Umbilical cord (tissue), 2 donors: ENCODE results near the gene RRP1. TPM values are rescaled to one million over a fixed set of nuclear protein-coding genes. Genes with fewer than 3 reads are reported as not detected.
A peak's percentile ranks its signal among the peaks of the same experiment; 100 is the strongest.
"Not testable (repeated sequence)": the region's sequence is repeated elsewhere in the genome, so short reads cannot be mapped to it uniquely, and the experiment has no call there.

Source experiments
- DNase-seq: peaks from one replicate; pipeline ENCODE4 v3.0.0-alpha.2; 2015; ENCODE audit warnings: low spot score
- total RNA-seq: library from RNA; depleted of rRNA; stranded (reverse); fragments of >200 nt; gene quantifications from one replicate; pipeline ENCODE4 v1.2.3, GENCODE V29; 2014; ENCODE audit warnings: low replicate concordance; ENCODE audit not compliant: insufficient read depth

RRP1 gene
- total RNA-seq, 1 donor from 2014 or later = 12.3 TPM

- DNase-seq = no peak
Observed at GRCh38 chr21:43815991-43816390, 26.6 kb downstream of the RRP1 start.

- no peak for DNase-seq
Observed at GRCh38 chr21:43816611-43817071, 27.3 kb downstream of the RRP1 start.

- no peak for DNase-seq
Observed at GRCh38 chr21:43817157-43818086, 28.0 kb downstream of the RRP1 start.

- DNase-seq = no peak
Observed at GRCh38 chr21:43818685-43819084, 29.3 kb downstream of the RRP1 start.

GRCh38 chr21:43819511-43820405 is 30.4 kb downstream of the RRP1 start:
- DNase-seq = no peak

GRCh38 chr21:43820466-43820865 is 31.1 kb downstream of the RRP1 start:
- no peak for DNase-seq

GRCh38 chr21:43822166-43822565 is 32.8 kb downstream of the RRP1 start:
- DNase-seq = not testable (repeated sequence)

GRCh38 chr21:43822741-43823140 is 33.4 kb downstream of the RRP1 start:
- DNase-seq = not testable (repeated sequence)

- DNase-seq = peak; percentile 41
Observed at GRCh38 chr21:43824333-43825241, 35.2 kb downstream of the RRP1 start.

- no peak for DNase-seq
Observed at GRCh38 chr21:43825242-43825935, 36.0 kb downstream of the RRP1 start.

GRCh38 chr21:43825936-43826622 is 36.7 kb downstream of the RRP1 start:
- no peak for DNase-seq

GRCh38 chr21:43826623-43826974 is 37.2 kb downstream of the RRP1 start:
- DNase-seq = no peak

GRCh38 chr21:43827015-43827611 is 37.7 kb downstream of the RRP1 start:
- DNase-seq = peak; percentile 27

GRCh38 chr21:43829161-43829560 is 39.8 kb downstream of the RRP1 start:
- DNase-seq = no peak

- DNase-seq = no peak
Observed at GRCh38 chr21:43829575-43830119, 40.3 kb downstream of the RRP1 start.

GRCh38 chr21:43832158-43832550 is 42.8 kb downstream of the RRP1 start:
- no peak for DNase-seq

- DNase-seq = no peak
Observed at GRCh38 chr21:43832648-43833047, 43.3 kb downstream of the RRP1 start.

- DNase-seq = no peak
Observed at GRCh38 chr21:43834146-43834905, 44.9 kb downstream of the RRP1 start.

- no peak for DNase-seq
Observed at GRCh38 chr21:43835050-43835449, 45.7 kb downstream of the RRP1 start.
